ENCODE data around the gene GATAD2A. TPM values are rescaled to one million over a fixed set of nuclear protein-coding genes. Genes with fewer than 3 reads are reported as not detected.
A peak's percentile ranks its signal among the peaks of the same experiment; 100 is the strongest.

The GATAD2A gene
- total and polyA plus RNA-seq, 10 of the 15 experiments (the other 5 are each of a cell fraction or from before 2014, with no cell fraction given): 2.6 to 173 (median 32.0) TPM

- Histone ChIP-seq H3K79me2 (ENCODE audit: control insufficient read depth, insufficient read depth, low read length) (no peaks in the 10 kb centered on the region), H3K27me3 (replicated peaks in 1 of 2; ENCODE audit: control insufficient read depth in 2 of 2, insufficient read depth in 2 of 2, low read length in 1 of 2) (no peaks in the 10 kb centered on the region), H3K4me2 (ENCODE audit: control insufficient read depth, insufficient read depth) (peak overlapping the region; percentile 17; the same call in 1 of the 2 replicates), H3K4me1 (ENCODE audit: control insufficient read depth, insufficient read depth, low read length) (peaks cover 3% of the 10 kb centered on the region; the same call in 1 of the 2 replicates), H3K9ac (ENCODE audit: control insufficient read depth, insufficient read depth, low read length) (no peak overlapping the region), H3K4me3 (no peak overlapping the region), H3K9me3 (replicated peaks; ENCODE audit: control insufficient read depth, insufficient read depth, low read length) (no peaks in the 10 kb centered on the region), H3K27ac (ENCODE audit: control insufficient read depth, insufficient read depth) (no peak overlapping the region), H4K20me1 (ENCODE audit: control insufficient read depth, insufficient read depth) (no peaks in the 10 kb centered on the region), H3K36me3 (ENCODE audit: control insufficient read depth in 2 of 2, insufficient read depth in 2 of 2, low read length in 1 of 2) (no peaks in the 10 kb centered on the region), H2AFZ (ENCODE audit: control insufficient read depth, low read depth, low read length) (peak overlapping the region; percentile 90)
- intact Hi-C loops (cut with micrococcal nuclease; ENCODE audit: unreplicated experiment): loop anchor here (1.0 to 5.0 kb wide), 3 partner anchors 40 to 276 kb away; partner anchors contain the start of gene GMIP
- ATAC-seq: peak; percentile 95
- in situ Hi-C loops (cut with MboI): loop anchor here (5.0 kb wide), 1 partner anchor 126 kb away; no protein-coding TSS in a partner anchor
- WGBS (ENCODE audit: insufficient coverage, insufficient replicate concordance, low lambda C conversion rate, missing lambda C conversion rate): 47% methylated on average over 18 of the region's 18 CpGs
- DNase-seq (ENCODE audit: low read depth, low spot score): no peak
- POLR2A ChIA-PET: interaction anchor here (0.6 to 3.1 kb wide), 6 partner anchors 24 to 124 kb away, joined by 3 to 16 read pairs (median 6); partner anchors contain the start of gene GATAD2A
- SMC1A ChIA-PET (ENCODE audit: uncharacterized antibody, unreplicated experiment): interaction anchor here (0.6 to 6.5 kb wide), 10 partner anchors 15 to 188 kb away, joined by 3 to 97 read pairs (median 4); no protein-coding TSS in a partner anchor
- RAD21 ChIA-PET (ENCODE audit: unreplicated experiment): interaction anchor here (0.6 to 4.6 kb wide), 5 partner anchors 38 to 238 kb away, joined by 3 to 72 read pairs (median 3); partner anchors contain the start of gene GATAD2A
- FAIRE-seq: peak; percentile 99
- CTCF ChIA-PET: interaction anchor here (0.6 to 10.8 kb wide), 11 partner anchors 9 to 291 kb away, joined by 3 to 223 read pairs (median 4); partner anchors contain the start of gene GATAD2A
- BruUV-seq (replicated peaks): no TSS peak
- TF ChIP-seq MTA3 (IDR thresholded peaks at IDR 0.05; ENCODE audit: borderline replicate concordance, low read length) (no peak), SMARCA5 (IDR thresholded peaks at IDR 0.05) (peak; percentile 80), ZNF622 (IDR thresholded peaks at IDR 0.05) (no peak), BMI1 (IDR thresholded peaks at IDR 0.05; ENCODE audit: borderline replicate concordance) (no peak), NFYB (IDR thresholded peaks at IDR 0.05; ENCODE audit: insufficient read depth, low read depth, low read length) (no peak), NR2F1 (conservative IDR thresholded peaks at IDR 0.05) (no peak), ZNF274 (IDR thresholded peaks at IDR 0.05; ENCODE audit: insufficient read depth, insufficient read length) (no peak), ZNF592 (IDR thresholded peaks at IDR 0.05) (peak; percentile 86), RELB (IDR thresholded peaks at IDR 0.05; ENCODE audit: low read depth) (0 out of 2 replicates have a peak, but pooled peaks have one; percentile 17), REST (IDR thresholded peaks at IDR 0.05; ENCODE audit: low read depth, low read length) (no peak), HDAC6 (IDR thresholded peaks at IDR 0.05; ENCODE audit: unreplicated experiment) (no peak), ZBED1 (IDR thresholded peaks at IDR 0.05; ENCODE audit: borderline replicate concordance) (no peak), CHD4 (IDR thresholded peaks at IDR 0.05) (no peak)
These were observed 38.8 kb upstream of the GATAD2A start for GRCh38 chr19:19366434-19367396.

All from GM12878 (cell line).